Measurements from ENCODE around the gene FGF11. TPM values are rescaled to one million over a fixed set of nuclear protein-coding genes. Genes with fewer than 3 reads are reported as not detected.

Gene FGF11
- total RNA-seq, 1 donor from 2014 or later: 5.3 TPM

Other genes starting within 250 kb of the FGF11 start
- 111 TPM for gene DLG4, start 219.7 kb upstream of the FGF11 start, total RNA-seq
- gene ACADVL, start 219.6 kb upstream of the FGF11 start, total RNA-seq: 65.6 TPM
- gene DVL2, start 205.0 kb upstream of the FGF11 start, total RNA-seq: 53.4 TPM
- 34.6 TPM for gene PHF23, start 200.1 kb upstream of the FGF11 start, total RNA-seq
- gene GABARAP, start 197.1 kb upstream of the FGF11 start, total RNA-seq: 108 TPM
- gene CTDNEP1, start 187.8 kb upstream of the FGF11 start, total RNA-seq: 18.8 TPM
- gene ELP5, start 187.3 kb upstream of the FGF11 start, total RNA-seq: 26.9 TPM
- 0.82 TPM for gene CLDN7, start 177.0 kb upstream of the FGF11 start, total RNA-seq
- under 0.01 TPM for gene SLC2A4, start 157.8 kb upstream of the FGF11 start, total RNA-seq
- gene YBX2, start 144.9 kb upstream of the FGF11 start, total RNA-seq: 1.2 TPM
- 208 TPM for gene EIF5A, start 131.9 kb upstream of the FGF11 start, total RNA-seq
- gene GPS2, start 124.2 kb upstream of the FGF11 start, total RNA-seq: 35.5 TPM
- 44.8 TPM for gene NEURL4, start 110.2 kb upstream of the FGF11 start, total RNA-seq
- 0.41 TPM for gene ACAP1, start 103.0 kb upstream of the FGF11 start, total RNA-seq
- 3.3 TPM for gene KCTD11, start 87.3 kb upstream of the FGF11 start, total RNA-seq
- gene TMEM95, start 84.4 kb upstream of the FGF11 start, total RNA-seq: not detected
- 0.82 TPM for gene TNK1, start 58.4 kb upstream of the FGF11 start, total RNA-seq
- 10.6 TPM for gene PLSCR3, start 45.0 kb upstream of the FGF11 start, total RNA-seq
- gene TMEM256, start 35.4 kb upstream of the FGF11 start, total RNA-seq: 80.3 TPM
- gene NLGN2, start 31.7 kb upstream of the FGF11 start, total RNA-seq: 8.2 TPM
- not detected for gene SPEM1, start 19.2 kb upstream of the FGF11 start, total RNA-seq
- gene SPEM2, start 13.9 kb upstream of the FGF11 start, total RNA-seq: not detected
- gene SPEM3, start 10.7 kb upstream of the FGF11 start, total RNA-seq: not detected
- gene TMEM102, start 4.1 kb upstream of the FGF11 start, total RNA-seq: 2.0 TPM
- gene CHRNB1, start 5.5 kb downstream of the FGF11 start, total RNA-seq: 16.7 TPM
- 11.8 TPM for gene ZBTB4, start 40.1 kb downstream of the FGF11 start, total RNA-seq
- not detected for gene SLC35G6, start 41.9 kb downstream of the FGF11 start, total RNA-seq
- 33.0 TPM for gene POLR2A, start 44.9 kb downstream of the FGF11 start, total RNA-seq
- 3.7 TPM for gene TNFSF12, start 109.5 kb downstream of the FGF11 start, total RNA-seq
- 1.2 TPM for gene TNFSF13, start 119.2 kb downstream of the FGF11 start, total RNA-seq
- gene SENP3, start 122.4 kb downstream of the FGF11 start, total RNA-seq: 102 TPM
- 1.2 TPM for gene CD68, start 140.1 kb downstream of the FGF11 start, total RNA-seq
- 35.1 TPM for gene MPDU1, start 144.3 kb downstream of the FGF11 start, total RNA-seq
- 1.2 TPM for gene SOX15, start 150.6 kb downstream of the FGF11 start, total RNA-seq
- gene FXR2, start 175.4 kb downstream of the FGF11 start, total RNA-seq: 68.1 TPM
- 31.4 TPM for gene SAT2, start 188.3 kb downstream of the FGF11 start, total RNA-seq
- gene SHBG, start 190.6 kb downstream of the FGF11 start, total RNA-seq: not detected
- gene ATP1B2, start 211.4 kb downstream of the FGF11 start, total RNA-seq: 8.2 TPM
- gene TP53, start 248.0 kb downstream of the FGF11 start, total RNA-seq: 6.9 TPM
- 11.8 TPM for gene WRAP53, start 249.0 kb downstream of the FGF11 start, total RNA-seq